Left ventricle myocardium inferior (tissue), 1 donor: Measurements from ENCODE around the gene SLC4A4. TPM values are rescaled to one million over a fixed set of nuclear protein-coding genes. Genes with fewer than 3 reads are reported as not detected.
A peak's percentile ranks its signal among the peaks of the same experiment; 100 is the strongest.

Experiments
- DNase-seq: peaks from one replicate; pipeline ENCODE4 v3.0.0-alpha.2; 2020
- H3K27ac ChIP-seq: fragments of 200-600 bp; replicated peaks from 2 replicates; pipeline ENCODE4 v1.8.0; 2021
- H3K27me3 ChIP-seq: fragments of 200-600 bp; 2 replicates; pipeline ENCODE4 v1.8.0; 2021; ENCODE audit warnings: low read depth
- H3K36me3 ChIP-seq: fragments of 200-600 bp; 2 replicates; pipeline ENCODE4 v1.8.0; 2021
- H3K4me1 ChIP-seq: fragments of 200-600 bp; 2 replicates; pipeline ENCODE4 v1.8.0; 2021
- H3K4me3 ChIP-seq: fragments of 200-600 bp; 2 replicates; pipeline ENCODE4 v1.8.0; 2021; ENCODE audit warnings: mild to moderate bottlenecking, moderate library complexity
- H3K9me3 ChIP-seq: fragments of 200-600 bp; replicated peaks from 2 replicates; pipeline ENCODE4 v1.8.0; 2021
- CTCF ChIP-seq: fragments of 200-600 bp; IDR thresholded peaks from 2 replicates; pipeline ENCODE4 v1.8.0; 2021; ENCODE audit warnings: antibody characterized with exemption, mild to moderate bottlenecking, borderline replicate concordance
- intact Hi-C: fragments of 100-400 bp; cut with micrococcal nuclease; formaldehyde crosslinking; loops from one replicate; pipeline ENCODE4 v1.11.0; 2022
- total RNA-seq: library from RNA; stranded (reverse); fragmentation: NEBNext Ultra II Directional; extraction: Animal tissue kit (Norgen Biotek cat#: 25700); gene quantifications from one replicate; pipeline ENCODE4 v1.2.1, GENCODE V29; 2021
- donor health status: DM: no; HTN: yes; CAD: no; lungs with severe emphysema.

The SLC4A4 gene
- total RNA-seq, 1 donor from 2014 or later, result 29.8 TPM

DNA sequence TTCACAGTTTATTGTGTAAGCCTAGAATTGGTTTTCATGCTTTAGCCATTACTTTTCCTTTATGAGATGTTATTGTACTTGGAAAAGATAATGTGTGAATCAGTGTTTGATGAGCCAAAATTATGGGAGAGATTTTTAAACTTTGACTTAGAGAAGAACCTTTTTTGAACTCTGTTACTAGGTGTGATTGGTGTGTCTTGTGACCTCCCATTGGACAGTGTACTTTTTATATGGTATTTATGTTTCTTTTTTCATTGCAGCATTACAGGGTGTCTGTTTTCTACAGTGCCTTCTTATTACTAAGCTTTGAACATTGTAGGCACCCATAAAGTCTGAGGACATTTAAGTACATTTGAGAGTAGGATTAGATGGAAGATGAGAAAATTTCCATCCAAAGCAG, 91.1 kb downstream of the SLC4A4 start:
- no peaks in the 10 kb centered on the region for H3K36me3 ChIP-seq
- peaks cover 14% of the 10 kb centered on the region for H3K4me1 ChIP-seq
- H3K9me3 ChIP-seq, result peaks cover 5% of the 10 kb centered on the region
- no peak for DNase-seq
- no peaks in the 10 kb centered on the region for H3K27me3 ChIP-seq
- TF ChIP-seq CTCF, result no peak
- no peak overlapping the region for H3K4me3 ChIP-seq
- intact Hi-C loops, result no loop called here
- no peak overlapping the region for H3K27ac ChIP-seq

DNA sequence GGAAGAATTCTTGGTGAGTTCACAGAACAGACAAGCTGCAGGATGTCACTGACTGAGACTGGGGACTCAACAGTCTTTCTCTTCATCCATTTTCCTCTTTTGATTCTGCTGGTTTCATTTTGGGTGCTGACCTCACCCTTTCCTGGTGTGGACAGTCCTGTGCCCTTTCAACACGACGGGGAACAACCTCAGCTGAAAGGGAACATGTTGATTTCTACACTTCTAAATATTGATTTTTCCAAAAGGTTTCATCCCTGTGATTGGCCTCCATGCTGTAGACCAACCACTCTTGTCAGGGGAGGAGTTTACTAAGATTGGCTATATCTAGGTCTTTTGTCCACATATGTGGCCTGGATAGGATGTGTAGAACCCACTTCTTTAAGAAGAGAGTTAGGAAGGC, 91.8 kb downstream of the SLC4A4 start:
- Histone ChIP-seq H3K9me3 (peaks cover 10% of the 10 kb centered on the region), H3K36me3 (no peaks in the 10 kb centered on the region), H3K27ac (no peak overlapping the region), H3K4me1 (peaks cover 14% of the 10 kb centered on the region), H3K4me3 (no peak overlapping the region), H3K27me3 (no peaks in the 10 kb centered on the region)
- DNase-seq, result no peak
- intact Hi-C loops, result no loop called here
- TF ChIP-seq CTCF, result no peak

DNA sequence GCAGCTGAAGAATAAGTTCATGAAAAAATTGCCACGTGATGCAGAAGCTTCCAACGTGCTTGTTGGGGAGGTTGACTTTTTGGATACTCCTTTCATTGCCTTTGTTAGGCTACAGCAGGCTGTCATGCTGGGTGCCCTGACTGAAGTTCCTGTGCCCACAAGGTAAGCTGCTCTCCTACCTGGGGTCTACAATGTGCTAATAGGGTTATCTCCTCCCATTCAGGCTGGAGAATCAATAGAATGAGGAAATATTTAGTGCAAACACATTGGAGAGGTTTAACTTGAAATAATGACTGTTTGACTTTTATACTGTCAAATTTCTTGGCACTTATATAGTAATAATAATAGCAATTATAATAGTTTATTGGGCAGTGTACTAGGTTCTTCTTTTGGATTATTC, 101.8 kb downstream of the SLC4A4 start:
- H3K36me3 ChIP-seq, result no peaks in the 10 kb centered on the region
- H3K9me3 ChIP-seq, result no peaks in the 10 kb centered on the region
- H3K27me3 ChIP-seq, result no peaks in the 10 kb centered on the region
- TF ChIP-seq CTCF, result no peak
- DNase-seq, result no peak
- intact Hi-C loops, result no loop called here
- no peak overlapping the region for H3K4me3 ChIP-seq
- H3K4me1 ChIP-seq, result peaks cover 15% of the 10 kb centered on the region
- H3K27ac ChIP-seq, result no peak overlapping the region

GRCh38 chr4:71441186-71442169, 102.7 kb downstream of the SLC4A4 start:
- no peaks in the 10 kb centered on the region for H3K9me3 ChIP-seq
- no peak overlapping the region for H3K4me3 ChIP-seq
- no peaks in the 10 kb centered on the region for H3K36me3 ChIP-seq
- H3K4me1 ChIP-seq, result peaks cover 23% of the 10 kb centered on the region
- no peak for TF ChIP-seq CTCF
- intact Hi-C loops, result no loop called here
- no peaks in the 10 kb centered on the region for H3K27me3 ChIP-seq
- no peak for DNase-seq
- H3K27ac ChIP-seq, result peak overlapping the region; percentile 27

GRCh38 chr4:71442336-71442735, 103.5 kb downstream of the SLC4A4 start:
- Histone ChIP-seq H3K27ac (no peak overlapping the region), H3K9me3 (no peaks in the 10 kb centered on the region), H3K27me3 (no peaks in the 10 kb centered on the region), H3K4me1 (peaks cover 30% of the 10 kb centered on the region), H3K36me3 (no peaks in the 10 kb centered on the region), H3K4me3 (no peak overlapping the region)
- no peak for DNase-seq
- intact Hi-C loops, result no loop called here
- no peak for TF ChIP-seq CTCF
